ENCODE results near the gene ATRIP. TPM values are rescaled to one million over a fixed set of nuclear protein-coding genes. Genes with fewer than 3 reads are reported as not detected.

ATRIP gene
- polyA plus RNA-seq, 1 of the 3 experiments (the other 2 are of a cell fraction), result 5.6 TPM

DNA sequence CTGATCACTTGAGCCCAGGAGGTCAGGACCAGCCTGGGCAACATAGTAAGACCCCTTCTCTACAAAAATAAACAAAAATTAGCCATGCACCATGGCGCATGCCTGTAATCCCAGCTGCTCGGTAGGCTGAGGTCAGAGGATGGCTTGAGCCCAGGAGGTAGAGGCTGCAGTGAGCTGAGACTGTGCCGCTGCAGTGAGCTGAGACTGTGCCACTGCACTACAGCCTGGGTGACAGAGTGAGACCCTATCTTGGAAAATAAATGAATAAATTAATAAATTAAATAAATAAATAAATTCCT, 46.6 kb downstream of the ATRIP start:
- WGBS (ENCODE audit: low lambda C conversion rate), result 97% methylated on average over 3 of the region's 3 CpGs
- H3K27me3 ChIP-seq (ENCODE audit: insufficient read depth), result no peaks in the 10 kb centered on the region
- CTCF ChIA-PET, result no interaction called here

DNA sequence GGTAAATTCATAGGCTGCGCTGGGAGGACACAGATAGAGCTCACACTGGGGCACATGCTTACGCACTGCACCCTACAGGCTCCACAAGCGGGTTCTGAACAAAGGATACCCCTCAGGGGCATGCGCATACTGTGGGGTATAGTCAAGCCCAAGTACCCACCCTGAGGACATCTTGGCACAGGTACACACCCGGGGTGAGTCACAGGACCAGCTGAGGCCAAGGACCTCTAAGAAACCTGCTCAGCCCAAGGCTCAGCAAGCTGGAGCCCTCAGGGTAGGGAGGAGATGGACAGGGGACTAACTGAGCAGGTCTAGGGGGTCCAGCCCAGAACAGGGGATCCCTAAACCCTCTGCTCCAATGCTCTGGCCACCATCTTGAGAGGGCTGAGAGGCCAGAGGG, 54.1 kb downstream of the ATRIP start:
- peaks cover 14 to 36% of the 10 kb centered on the region in 2 experiments; a peak in 2 of 4 replicates for H3K4me1 ChIP-seq (ENCODE audit: control insufficient read depth in 1 of 2, insufficient read depth in 2 of 2, low read depth in 1 of 2, low read length in 1 of 2)
- peaks cover 4% of the 10 kb centered on the region for H3F3A ChIP-seq (replicated peaks; ENCODE audit: insufficient read depth)
- H3K36me3 ChIP-seq (replicated peaks in 1 of 2; ENCODE audit: control insufficient read depth in 1 of 2, insufficient read depth in 2 of 2, low read length in 1 of 2), result peaks cover 0 to 7% of the 10 kb centered on the region in 2 experiments
- no peak overlapping the region for H2AFZ ChIP-seq (ENCODE audit: low read depth)
- no peaks in the 10 kb centered on the region for H3K9me2 ChIP-seq
- 96% methylated on average over 4 of the region's 5 CpGs for WGBS (ENCODE audit: low lambda C conversion rate)
- no peaks in the 10 kb centered on the region for H3K27me3 ChIP-seq (ENCODE audit: insufficient read depth)
- POLR2A ChIA-PET, result no interaction called here
- CTCF ChIA-PET, result interaction anchor here (1.0 to 1.2 kb wide), 2 partner anchors 33 to 36 kb away, joined by 3 read pairs; no protein-coding TSS in a partner anchor
- no peaks in the 10 kb centered on the region for H4K20me1 ChIP-seq (ENCODE audit: insufficient read depth)
- H3K4me3 ChIP-seq (ENCODE audit: low read depth in 2 of 2, low read length in 1 of 2), result no peak overlapping the region
- no peaks in the 10 kb centered on the region for H3K9me3 ChIP-seq
- H3K4me2 ChIP-seq, result no peak overlapping the region
- H3K27ac ChIP-seq (ENCODE audit: low read depth in 2 of 2, low read length in 1 of 2), result no peak overlapping the region; a peak in 1 of 4 replicates
- 0 out of 2 replicates have a peak, but pooled peaks cover 3% of the 10 kb centered on the region for H3K79me2 ChIP-seq (ENCODE audit: insufficient read depth)
- DNase-seq, result no peak
- TF ChIP-seq CTCF (IDR thresholded peaks at IDR 0.05) (no peak), YY1 (IDR thresholded peaks at IDR 0.05; ENCODE audit: low read depth) (no peak), USF1 (IDR thresholded peaks at IDR 0.05; ENCODE audit: borderline replicate concordance, low read depth) (no peak), POLR2AphosphoS5 (IDR thresholded peaks at IDR 0.05; ENCODE audit: low read depth, low read length) (no peak), FOXJ3 (CRISPR knock-in tag; IDR thresholded peaks at IDR 0.05) (no peak), FOSL2 (IDR thresholded peaks at IDR 0.05; ENCODE audit: borderline replicate concordance, low read depth) (no peak), NRF1 (IDR thresholded peaks at IDR 0.05; ENCODE audit: low read depth, low read length) (no peak), FOXM1 (IDR thresholded peaks at IDR 0.05; ENCODE audit: low read depth) (no peak)
- TF ChIP-seq, protein P1, sequence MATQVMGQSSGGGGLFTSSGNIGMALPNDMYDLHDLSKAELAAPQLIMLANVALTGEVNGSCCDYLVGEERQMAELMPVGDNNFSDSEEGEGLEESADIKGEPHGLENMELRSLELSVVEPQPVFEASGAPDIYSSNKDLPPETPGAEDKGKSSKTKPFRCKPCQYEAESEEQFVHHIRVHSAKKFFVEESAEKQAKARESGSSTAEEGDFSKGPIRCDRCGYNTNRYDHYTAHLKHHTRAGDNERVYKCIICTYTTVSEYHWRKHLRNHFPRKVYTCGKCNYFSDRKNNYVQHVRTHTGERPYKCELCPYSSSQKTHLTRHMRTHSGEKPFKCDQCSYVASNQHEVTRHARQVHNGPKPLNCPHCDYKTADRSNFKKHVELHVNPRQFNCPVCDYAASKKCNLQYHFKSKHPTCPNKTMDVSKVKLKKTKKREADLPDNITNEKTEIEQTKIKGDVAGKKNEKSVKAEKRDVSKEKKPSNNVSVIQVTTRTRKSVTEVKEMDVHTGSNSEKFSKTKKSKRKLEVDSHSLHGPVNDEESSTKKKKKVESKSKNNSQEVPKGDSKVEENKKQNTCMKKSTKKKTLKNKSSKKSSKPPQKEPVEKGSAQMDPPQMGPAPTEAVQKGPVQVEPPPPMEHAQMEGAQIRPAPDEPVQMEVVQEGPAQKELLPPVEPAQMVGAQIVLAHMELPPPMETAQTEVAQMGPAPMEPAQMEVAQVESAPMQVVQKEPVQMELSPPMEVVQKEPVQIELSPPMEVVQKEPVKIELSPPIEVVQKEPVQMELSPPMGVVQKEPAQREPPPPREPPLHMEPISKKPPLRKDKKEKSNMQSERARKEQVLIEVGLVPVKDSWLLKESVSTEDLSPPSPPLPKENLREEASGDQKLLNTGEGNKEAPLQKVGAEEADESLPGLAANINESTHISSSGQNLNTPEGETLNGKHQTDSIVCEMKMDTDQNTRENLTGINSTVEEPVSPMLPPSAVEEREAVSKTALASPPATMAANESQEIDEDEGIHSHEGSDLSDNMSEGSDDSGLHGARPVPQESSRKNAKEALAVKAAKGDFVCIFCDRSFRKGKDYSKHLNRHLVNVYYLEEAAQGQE (IDR thresholded peaks at IDR 0.05; ENCODE audit: low read depth, low read length), result no peak
- H3K9ac ChIP-seq, result no peak overlapping the region

More for the DNA sequence above, 46.6 kb downstream of the ATRIP start:
- Histone ChIP-seq H3K27ac (ENCODE audit: low read depth in 2 of 2, low read length in 1 of 2) (no peak overlapping the region), H3K4me1 (ENCODE audit: control insufficient read depth in 1 of 2, insufficient read depth in 2 of 2, low read depth in 1 of 2, low read length in 1 of 2) (no peaks in the 10 kb centered on the region), H3K4me3 (ENCODE audit: low read depth in 2 of 2, low read length in 1 of 2) (no peak overlapping the region), H3K9me2 (no peaks in the 10 kb centered on the region), H2AFZ (ENCODE audit: low read depth) (no peak overlapping the region), H3K9me3 (no peaks in the 10 kb centered on the region), H3F3A (replicated peaks; ENCODE audit: insufficient read depth) (peaks cover 6% of the 10 kb centered on the region), H3K79me2 (ENCODE audit: insufficient read depth) (no peaks in the 10 kb centered on the region), H3K9ac (no peak overlapping the region), H4K20me1 (ENCODE audit: insufficient read depth) (no peaks in the 10 kb centered on the region), H3K4me2 (no peak overlapping the region), H3K36me3 (replicated peaks in 1 of 2; ENCODE audit: control insufficient read depth in 1 of 2, insufficient read depth in 2 of 2, low read length in 1 of 2) (peaks cover 0 to 18% of the 10 kb centered on the region in 2 experiments)
- DNase-seq, result no peak
- TF ChIP-seq RAD21 (IDR thresholded peaks at IDR 0.05; ENCODE audit: low read length), result no peak
- no peak for TF ChIP-seq NRF1 (IDR thresholded peaks at IDR 0.05; ENCODE audit: low read depth, low read length)
- TF ChIP-seq, protein P1 (IDR thresholded peaks at IDR 0.05; ENCODE audit: low read depth, low read length), result no peak
- no peak for TF ChIP-seq TEAD4 (IDR thresholded peaks at IDR 0.05; ENCODE audit: borderline replicate concordance, insufficient read depth)
- POLR2A ChIA-PET, result no interaction called here
